C4-2B (cell line): ENCODE measurements around the gene ATP11A.
"Not testable (repeated sequence)": the region's sequence is repeated elsewhere in the genome, so short reads cannot be mapped to it uniquely, and the experiment has no call there.

ENCODE experiments used
- H3K27ac ChIP-seq: fragments of 450-650 bp; 2 replicates; pipeline ENCODE4 v1.5.1; 2017
- ZFX ChIP-seq: fragments of 450-650 bp; IDR thresholded peaks from 2 replicates; pipeline ENCODE4 v1.6.1; 2017
- TF ChIP-seq, protein P1 (sequence below): fragments of 450-650 bp; conservative IDR thresholded peaks from 2 replicates; pipeline ENCODE4 v1.5.1; 2017; ENCODE audit warnings: mild to moderate bottlenecking

Gene ATP11A

DNA sequence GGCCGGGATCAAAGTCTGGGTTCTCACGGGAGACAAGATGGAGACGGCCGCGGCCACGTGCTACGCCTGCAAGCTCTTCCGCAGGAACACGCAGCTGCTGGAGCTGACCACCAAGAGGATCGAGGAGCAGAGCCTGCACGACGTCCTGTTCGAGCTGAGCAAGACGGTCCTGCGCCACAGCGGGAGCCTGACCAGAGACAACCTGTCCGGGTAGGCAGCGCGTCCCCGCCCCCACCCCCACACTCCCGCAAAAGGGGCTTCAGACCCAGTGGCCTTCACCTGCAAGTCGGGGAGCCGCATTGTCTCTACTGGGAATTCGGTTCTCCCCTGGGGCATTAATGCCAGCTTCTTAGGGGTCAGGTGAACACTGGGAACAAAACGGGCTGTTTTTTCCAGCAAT, 164.5 kb downstream of the ATP11A start:
- H3K27ac ChIP-seq, result no peak overlapping the region
- TF ChIP-seq, protein P1, sequence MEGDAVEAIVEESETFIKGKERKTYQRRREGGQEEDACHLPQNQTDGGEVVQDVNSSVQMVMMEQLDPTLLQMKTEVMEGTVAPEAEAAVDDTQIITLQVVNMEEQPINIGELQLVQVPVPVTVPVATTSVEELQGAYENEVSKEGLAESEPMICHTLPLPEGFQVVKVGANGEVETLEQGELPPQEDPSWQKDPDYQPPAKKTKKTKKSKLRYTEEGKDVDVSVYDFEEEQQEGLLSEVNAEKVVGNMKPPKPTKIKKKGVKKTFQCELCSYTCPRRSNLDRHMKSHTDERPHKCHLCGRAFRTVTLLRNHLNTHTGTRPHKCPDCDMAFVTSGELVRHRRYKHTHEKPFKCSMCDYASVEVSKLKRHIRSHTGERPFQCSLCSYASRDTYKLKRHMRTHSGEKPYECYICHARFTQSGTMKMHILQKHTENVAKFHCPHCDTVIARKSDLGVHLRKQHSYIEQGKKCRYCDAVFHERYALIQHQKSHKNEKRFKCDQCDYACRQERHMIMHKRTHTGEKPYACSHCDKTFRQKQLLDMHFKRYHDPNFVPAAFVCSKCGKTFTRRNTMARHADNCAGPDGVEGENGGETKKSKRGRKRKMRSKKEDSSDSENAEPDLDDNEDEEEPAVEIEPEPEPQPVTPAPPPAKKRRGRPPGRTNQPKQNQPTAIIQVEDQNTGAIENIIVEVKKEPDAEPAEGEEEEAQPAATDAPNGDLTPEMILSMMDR, result no peak
- no peak for TF ChIP-seq ZFX

DNA sequence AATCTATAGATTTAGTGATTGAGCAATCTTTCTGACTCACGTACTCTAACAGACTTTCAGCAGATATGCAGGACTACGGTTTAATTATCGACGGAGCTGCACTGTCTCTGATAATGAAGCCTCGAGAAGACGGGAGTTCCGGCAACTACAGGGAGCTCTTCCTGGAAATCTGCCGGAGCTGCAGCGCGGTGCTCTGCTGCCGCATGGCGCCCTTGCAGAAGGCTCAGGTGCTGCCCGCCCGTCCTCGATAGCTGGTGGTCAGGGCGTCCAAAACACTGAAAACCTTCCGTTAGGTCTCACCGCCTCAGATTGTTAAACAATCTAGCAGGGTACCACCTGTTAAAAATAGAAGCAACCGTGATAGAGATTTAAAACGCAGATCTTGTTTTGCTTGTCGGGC, 166.0 kb downstream of the ATP11A start:
- TF ChIP-seq, protein P1, result no peak
- no peak for TF ChIP-seq ZFX
- no peak overlapping the region for H3K27ac ChIP-seq

DNA sequence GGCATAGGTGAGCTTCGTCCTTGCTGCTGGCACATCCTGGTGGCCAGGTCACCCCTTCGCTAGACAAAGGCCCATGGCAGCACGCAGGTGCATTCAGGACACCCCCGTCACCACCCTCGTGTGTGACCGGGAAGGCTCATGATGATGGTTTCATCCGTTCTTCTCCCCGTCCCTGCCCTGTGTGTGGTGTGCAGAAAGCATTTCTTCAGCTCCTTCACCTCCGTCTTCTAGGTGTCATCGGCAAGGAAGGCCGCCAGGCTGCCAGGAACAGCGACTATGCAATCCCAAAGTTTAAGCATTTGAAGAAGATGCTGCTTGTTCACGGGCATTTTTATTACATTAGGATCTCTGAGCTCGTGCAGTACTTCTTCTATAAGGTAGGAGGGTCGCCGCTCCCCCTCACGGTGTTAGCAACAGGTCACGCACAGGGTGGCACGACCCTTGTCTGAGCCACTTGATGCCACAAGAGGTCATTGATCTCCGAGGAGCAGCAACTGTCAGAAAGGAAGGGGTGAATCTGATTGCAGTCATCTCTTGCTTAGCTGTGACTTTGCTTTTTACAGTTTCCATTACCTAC, 168.2 kb downstream of the ATP11A start:
- H3K27ac ChIP-seq, result no peak overlapping the region
- no peak for TF ChIP-seq ZFX
- TF ChIP-seq, protein P1, result no peak

DNA sequence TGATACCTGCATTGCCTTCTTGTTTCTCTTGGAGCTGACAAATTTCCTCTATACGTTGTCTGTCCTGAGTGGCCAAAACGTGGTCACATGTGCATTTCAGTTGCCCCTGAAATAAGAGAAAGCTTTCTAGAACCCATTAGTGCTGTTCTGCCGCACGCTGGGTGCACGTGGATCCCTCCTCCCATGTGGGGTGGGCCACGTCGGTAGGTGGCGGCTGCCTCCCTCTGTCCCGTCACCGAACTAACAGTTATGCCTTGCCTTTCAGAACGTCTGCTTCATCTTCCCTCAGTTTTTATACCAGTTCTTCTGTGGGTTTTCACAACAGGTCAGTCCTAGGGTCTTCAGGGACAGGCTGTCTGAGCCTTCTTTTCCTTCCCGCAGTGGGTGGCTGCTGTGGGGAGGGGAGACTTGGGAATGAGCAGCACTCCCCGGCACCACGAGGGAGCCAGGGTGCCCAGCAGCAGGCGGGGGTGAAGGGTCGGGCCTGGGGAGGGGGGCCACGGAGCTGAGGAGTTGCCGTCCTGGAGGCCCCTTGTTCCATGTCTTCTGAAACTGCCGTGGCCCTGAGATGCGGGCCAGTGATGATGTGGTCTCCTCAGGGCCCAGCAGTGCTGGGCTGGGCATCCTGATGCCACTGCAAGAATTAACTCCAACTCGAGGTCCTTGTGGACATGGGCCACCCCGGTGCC, 169.4 kb downstream of the ATP11A start:
- H3K27ac ChIP-seq, result no peak overlapping the region

DNA sequence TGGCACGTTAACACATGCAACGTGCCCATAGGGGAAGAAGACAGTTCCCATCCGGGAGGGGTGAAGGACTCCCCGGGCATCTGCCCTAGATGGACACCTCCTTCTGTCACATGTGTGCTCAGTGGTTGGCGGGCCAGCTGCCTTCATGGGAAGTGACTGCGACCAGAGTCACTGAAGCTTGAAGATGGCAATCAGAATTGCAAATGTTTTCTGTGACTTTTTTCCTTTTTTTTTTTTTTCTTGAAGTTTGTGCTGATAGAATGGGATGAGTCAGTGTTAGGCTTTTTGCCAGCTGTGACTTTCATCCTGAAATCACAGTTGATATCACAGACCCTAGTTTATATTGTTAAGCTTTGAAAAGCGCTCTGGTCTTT, 170.0 kb downstream of the ATP11A start:
- no peak overlapping the region for H3K27ac ChIP-seq
- TF ChIP-seq, protein P1, result no peak
- TF ChIP-seq ZFX, result no peak

More for the DNA sequence above, 169.4 kb downstream of the ATP11A start:
- no peak for TF ChIP-seq ZFX
- TF ChIP-seq, protein P1, result no peak

GRCh38 chr13:112861876-112862615, 172.2 kb downstream of the ATP11A start:
- TF ChIP-seq, protein P1, result no peak
- TF ChIP-seq ZFX, result no peak
- H3K27ac ChIP-seq, result no peak overlapping the region

DNA sequence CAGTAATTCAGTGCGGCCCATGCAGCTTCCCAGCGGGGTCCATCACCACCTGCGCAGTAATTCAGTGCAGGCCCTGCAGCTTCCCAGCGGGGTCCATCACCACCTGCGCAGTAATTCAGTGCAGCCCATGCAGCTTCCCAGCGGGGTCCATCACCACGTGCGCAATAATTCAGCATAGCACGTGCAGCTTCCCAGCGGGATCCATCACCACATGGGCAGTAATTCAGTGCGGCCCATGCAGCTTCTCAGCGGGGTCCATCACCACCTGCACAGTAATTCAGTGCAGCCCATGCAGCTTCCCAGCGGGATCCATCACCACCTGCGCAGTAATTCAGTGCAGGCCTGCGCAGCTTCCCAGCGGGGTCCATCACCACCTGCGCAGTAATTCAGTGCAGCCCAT, 173.5 kb downstream of the ATP11A start:
- H3K27ac ChIP-seq, result not testable (repeated sequence)

DNA sequence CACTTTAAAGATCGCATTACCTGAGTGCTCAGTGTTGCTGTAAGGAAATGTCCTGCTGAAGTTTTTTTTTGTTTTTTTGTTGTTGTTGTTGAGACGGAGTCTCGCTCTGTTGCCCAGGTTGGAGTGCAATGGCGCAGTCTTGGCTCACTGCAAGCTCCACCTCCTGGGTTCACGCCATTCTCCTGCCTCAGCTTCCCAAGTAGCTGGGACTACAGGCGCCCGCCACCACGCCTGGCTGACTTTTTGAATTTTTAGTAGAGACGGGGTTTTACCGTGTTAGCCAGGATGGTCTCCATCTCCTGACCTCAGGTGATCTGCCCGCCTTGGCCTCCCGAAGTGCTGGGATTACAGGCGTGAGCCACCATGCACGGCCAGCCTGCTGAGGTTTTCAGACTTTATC, 175.6 kb downstream of the ATP11A start:
- H3K27ac ChIP-seq, result not testable (repeated sequence)
